Small intestine (tissue), 7 donors: ENCODE data around the gene BPIFB3. TPM values are rescaled to one million over a fixed set of nuclear protein-coding genes. Genes with fewer than 3 reads are reported as not detected.

Experiments
- DNase-seq, 2 donors: peaks; one replicate each; pipeline versions ENCODE4 v3.0.0 to v3.0.0-alpha.2; 2013
- FAIRE-seq: peaks from 2 replicates; lab custom pipeline; 2012; peaks lifted over from hg19 to GRCh38; lab: Jason Lieb, UNC
- H3K27ac ChIP-seq, 3 donors: one replicate each; pipeline ENCODE4 v1.5.1; 2013; ENCODE audit warnings: low read length in 2 of 3, mild to moderate bottlenecking in 2 of 3, control low read depth in 1 of 3, inconsistent platforms in 1 of 3, low read depth in 1 of 3, moderate library complexity in 1 of 3
- H3K27me3 ChIP-seq, 3 donors: one replicate each; pipeline ENCODE4 v1.6.1; 2013; ENCODE audit warnings: low read length in 3 of 3, inconsistent platforms in 1 of 3; ENCODE audit not compliant: control insufficient read depth in 3 of 3, insufficient read depth in 3 of 3
- H3K36me3 ChIP-seq, 3 donors: one replicate each; pipeline ENCODE4 v1.6.1; 2013; ENCODE audit warnings: low read length in 3 of 3, inconsistent platforms in 1 of 3, low read depth in 1 of 3, mild to moderate bottlenecking in 1 of 3, moderate library complexity in 1 of 3; ENCODE audit not compliant: control insufficient read depth in 3 of 3, insufficient read depth in 2 of 3
- H3K4me1 ChIP-seq, 3 donors: one replicate each; pipeline ENCODE4 v1.6.1; 2013; ENCODE audit warnings: low read length in 2 of 3, inconsistent platforms in 1 of 3, low read depth in 1 of 3, mild to moderate bottlenecking in 1 of 3, moderate library complexity in 1 of 3; ENCODE audit not compliant: control insufficient read depth in 3 of 3, insufficient read depth in 2 of 3
- H3K4me3 ChIP-seq, 3 donors: one replicate each; pipeline ENCODE4 v1.5.1; 2013; ENCODE audit warnings: low read length in 3 of 3, control low read depth in 1 of 3, inconsistent platforms in 1 of 3, low read depth in 1 of 3, mild to moderate bottlenecking in 1 of 3, moderate library complexity in 1 of 3
- H3K9me3 ChIP-seq, 2 donors: one replicate each; pipeline ENCODE4 v1.6.1; 2013; ENCODE audit warnings: low read depth in 1 of 2, low read length in 1 of 2; ENCODE audit not compliant: control insufficient read depth in 2 of 2, insufficient read depth in 1 of 2
- WGBS, 3 donors: extraction: QIAGEN DNeasy Blood & Tissue Kit; methylation state at CpG; one replicate each; pipeline ENCODE4 v1.1.7; 2013; 5-methylcytosine and 5-hydroxymethylcytosine counted together
- polyA plus RNA-seq, 4 donors: library from polyadenylated mRNA; stranded (reverse) in 3 of 4; unstranded in 1 of 4; fragments of 200-250 nt in 3 of 4; fragments of 120-200 nt in 1 of 4; gene quantifications; one replicate each; pipeline versions ENCODE4 v1.2.1 to v1.2.3, GENCODE V29; 2013
- donor health status: healthy with polysubstance abuse.
- donor health status: control.
- donor health status: control.
- donor health status: Bipolar disorder and iron deficiency.
- donor health status: healthy.

BPIFB3 gene
- polyA plus RNA-seq, 4 donors: not detected

- Histone ChIP-seq H3K27ac (no peak overlapping the region), H3K36me3 (no peaks in the 10 kb centered on the region), H3K4me3 (no peak overlapping the region), H3K9me3 (no peaks in the 10 kb centered on the region), H3K4me1 (no peaks in the 10 kb centered on the region), H3K27me3 (no peaks in the 10 kb centered on the region)
- DNase-seq: no peak
- no peak for FAIRE-seq
- 51 to 72% (median 62%) methylated on average over 3 of the region's 3 CpGs for WGBS, 3 donors
These were observed 31.8 kb upstream of the BPIFB3 start for GRCh38 chr20:33021879-33022278.

- DNase-seq: no peak
- 47 to 68% (median 55%) methylated on average over 4 of the region's 4 CpGs for WGBS, 3 donors
These were observed 31.4 kb upstream of the BPIFB3 start for GRCh38 chr20:33022289-33022688.

GRCh38 chr20:33022694-33023438, 30.8 kb upstream of the BPIFB3 start:
- H3K27me3 ChIP-seq: no peaks in the 10 kb centered on the region
- H3K36me3 ChIP-seq: no peaks in the 10 kb centered on the region
- DNase-seq: no peak
- H3K9me3 ChIP-seq: no peaks in the 10 kb centered on the region
- H3K4me3 ChIP-seq: no peak overlapping the region
- WGBS, 3 donors: 58 to 81% (median 66%) methylated on average over 7 of the region's 7 CpGs
- no peak for FAIRE-seq
- no peak overlapping the region for H3K27ac ChIP-seq
- no peaks in the 10 kb centered on the region for H3K4me1 ChIP-seq

More at GRCh38 chr20:33022289-33022688, 31.4 kb upstream of the BPIFB3 start:
- Histone ChIP-seq H3K4me3 (no peak overlapping the region), H3K4me1 (no peaks in the 10 kb centered on the region), H3K9me3 (no peaks in the 10 kb centered on the region), H3K27me3 (no peaks in the 10 kb centered on the region), H3K36me3 (no peaks in the 10 kb centered on the region), H3K27ac (no peak overlapping the region)
- no peak for FAIRE-seq

GRCh38 chr20:33023439-33024242, 30.1 kb upstream of the BPIFB3 start:
- Histone ChIP-seq H3K27me3 (no peaks in the 10 kb centered on the region), H3K9me3 (no peaks in the 10 kb centered on the region), H3K36me3 (no peaks in the 10 kb centered on the region), H3K4me1 (no peaks in the 10 kb centered on the region), H3K4me3 (no peak overlapping the region), H3K27ac (no peak overlapping the region)
- 61 to 69% (median 63%) methylated on average over 6 of the region's 6 CpGs for WGBS, 3 donors
- DNase-seq (no peak), FAIRE-seq (no peak)

- Histone ChIP-seq H3K4me1 (no peaks in the 10 kb centered on the region), H3K27me3 (no peaks in the 10 kb centered on the region), H3K27ac (no peak overlapping the region), H3K9me3 (no peaks in the 10 kb centered on the region), H3K4me3 (no peak overlapping the region), H3K36me3 (no peaks in the 10 kb centered on the region)
- WGBS, 3 donors: 43 to 70% (median 65%) methylated on average over 1 of the region's 1 CpG
- DNase-seq: peak in 1 of 2 donors; percentile 32
- no peak for FAIRE-seq
These were observed 29.5 kb upstream of the BPIFB3 start for GRCh38 chr20:33024243-33024560.

GRCh38 chr20:33024609-33025317, 28.9 kb upstream of the BPIFB3 start:
- Histone ChIP-seq H3K4me3 (no peak overlapping the region), H3K27me3 (no peaks in the 10 kb centered on the region), H3K27ac (no peak overlapping the region), H3K4me1 (no peaks in the 10 kb centered on the region), H3K36me3 (no peaks in the 10 kb centered on the region), H3K9me3 (no peaks in the 10 kb centered on the region)
- 57 to 68% (median 65%) methylated on average over 5 of the region's 5 CpGs for WGBS, 3 donors
- no peak for FAIRE-seq
- no peak for DNase-seq

GRCh38 chr20:33025318-33025876, 28.3 kb upstream of the BPIFB3 start:
- Histone ChIP-seq H3K4me3 (no peak overlapping the region), H3K4me1 (no peaks in the 10 kb centered on the region), H3K27me3 (no peaks in the 10 kb centered on the region), H3K27ac (no peak overlapping the region), H3K9me3 (no peaks in the 10 kb centered on the region), H3K36me3 (no peaks in the 10 kb centered on the region)
- FAIRE-seq (no peak), DNase-seq (no peak)
- 55 to 87% (median 57%) methylated on average over 9 of the region's 9 CpGs for WGBS, 3 donors

- no peak for DNase-seq
- H3K9me3 ChIP-seq: no peaks in the 10 kb centered on the region
- no peaks in the 10 kb centered on the region for H3K4me1 ChIP-seq
- no peak for FAIRE-seq
- no peak overlapping the region for H3K4me3 ChIP-seq
- no peaks in the 10 kb centered on the region for H3K36me3 ChIP-seq
- no peak overlapping the region for H3K27ac ChIP-seq
- no peaks in the 10 kb centered on the region for H3K27me3 ChIP-seq
- 35 to 61% (median 60%) methylated on average over 5 of the region's 5 CpGs for WGBS, 3 donors
These were observed 27.5 kb upstream of the BPIFB3 start for GRCh38 chr20:33026072-33026778.
